ENCODE data around the gene HDHD3. TPM values are rescaled to one million over a fixed set of nuclear protein-coding genes. Genes with fewer than 3 reads are reported as not detected.
A peak's percentile ranks its signal among the peaks of the same experiment; 100 is the strongest.

The HDHD3 gene
- total and polyA plus RNA-seq, 2 experiments from 2014 or later: 32.1 to 44.6 TPM

GRCh38 chr9:113361304-113362018, 15.3 kb downstream of the HDHD3 start:
- H3K9me3 ChIP-seq (ENCODE audit: low read depth): no peaks in the 10 kb centered on the region
- H3K27me3 ChIP-seq: no peaks in the 10 kb centered on the region
- H3K4me1 ChIP-seq (ENCODE audit: low read depth): no peaks in the 10 kb centered on the region
- DNase-seq (ENCODE audit: low read depth in 1 of 2, low spot score in 1 of 2): peak in 1 of 2 donors; percentile 54
- no peak overlapping the region for H3K4me3 ChIP-seq
- H3K36me3 ChIP-seq: no peaks in the 10 kb centered on the region
- H3K27ac ChIP-seq: no peak overlapping the region
- no peak for TF ChIP-seq CTCF (IDR thresholded peaks at IDR 0.05; ENCODE audit: low read depth, low read length)

GRCh38 chr9:113360242-113360842, 16.4 kb downstream of the HDHD3 start:
- Histone ChIP-seq H3K4me1 (ENCODE audit: low read depth) (no peaks in the 10 kb centered on the region), H3K9me3 (ENCODE audit: low read depth) (no peaks in the 10 kb centered on the region), H3K27ac (no peak overlapping the region), H3K27me3 (no peaks in the 10 kb centered on the region), H3K4me3 (no peak overlapping the region), H3K36me3 (no peaks in the 10 kb centered on the region)
- TF ChIP-seq CTCF (IDR thresholded peaks at IDR 0.05; ENCODE audit: low read depth, low read length): no peak
- no peak for DNase-seq (ENCODE audit: low read depth in 1 of 2, low spot score in 1 of 2)

GRCh38 chr9:113359385-113359784, 17.4 kb downstream of the HDHD3 start:
- TF ChIP-seq CTCF (IDR thresholded peaks at IDR 0.05; ENCODE audit: low read depth, low read length): no peak
- Histone ChIP-seq H3K27me3 (no peaks in the 10 kb centered on the region), H3K27ac (no peak overlapping the region), H3K36me3 (no peaks in the 10 kb centered on the region), H3K9me3 (ENCODE audit: low read depth) (no peaks in the 10 kb centered on the region), H3K4me1 (ENCODE audit: low read depth) (no peaks in the 10 kb centered on the region), H3K4me3 (no peak overlapping the region)
- no peak for DNase-seq (ENCODE audit: low read depth in 1 of 2, low spot score in 1 of 2)

GRCh38 chr9:113356686-113357292, 20.0 kb downstream of the HDHD3 start:
- Histone ChIP-seq H3K9me3 (ENCODE audit: low read depth) (no peaks in the 10 kb centered on the region), H3K27ac (no peak overlapping the region)
- TF ChIP-seq CTCF (IDR thresholded peaks at IDR 0.05; ENCODE audit: low read depth, low read length): no peak

GRCh38 chr9:113355040-113355596, 21.7 kb downstream of the HDHD3 start:
- Histone ChIP-seq H3K27me3 (peaks cover 35% of the 10 kb centered on the region), H3K4me3 (no peak overlapping the region), H3K4me1 (ENCODE audit: low read depth) (peaks cover 2% of the 10 kb centered on the region), H3K9me3 (ENCODE audit: low read depth) (no peaks in the 10 kb centered on the region), H3K27ac (no peak overlapping the region), H3K36me3 (no peaks in the 10 kb centered on the region)
- DNase-seq (ENCODE audit: low read depth in 1 of 2, low spot score in 1 of 2): peak; percentile 38 to 41
- TF ChIP-seq CTCF (IDR thresholded peaks at IDR 0.05; ENCODE audit: low read depth, low read length): peak; percentile 31

More at GRCh38 chr9:113356686-113357292, 20.0 kb downstream of the HDHD3 start:
- no peaks in the 10 kb centered on the region for H3K4me1 ChIP-seq (ENCODE audit: low read depth)
- H3K4me3 ChIP-seq: no peak overlapping the region
- no peaks in the 10 kb centered on the region for H3K36me3 ChIP-seq
- peaks cover 18% of the 10 kb centered on the region for H3K27me3 ChIP-seq
- no peak for DNase-seq (ENCODE audit: low read depth in 1 of 2, low spot score in 1 of 2)

Measured in cardiac muscle cell (in vitro differentiated cells and primary cell).